Panc1 (cell line): Measurements from ENCODE around the gene SRGAP3.

Experiments used
- CTCF ChIP-seq: fragments of 450-650 bp; IDR thresholded peaks from 2 replicates; pipeline ENCODE4 v1.5.1; 2017; ENCODE audit warnings: mild to moderate bottlenecking
- REST ChIP-seq, 2 experiments: IDR thresholded peaks; 2 replicates each; pipeline ENCODE4 v1.6.1; 2011 to 2012; ENCODE audit warnings: low read depth in 2 of 2, control low read depth in 1 of 2, low read length in 1 of 2, mild to moderate bottlenecking in 1 of 2, moderate library complexity in 1 of 2; ENCODE audit not compliant: insufficient read depth in 1 of 2

GRCh38 chr3:9070961-9071360 lies 178.5 kb downstream of the SRGAP3 start:
- TF ChIP-seq CTCF (no peak), REST (IDR thresholded peaks at IDR 0.05; ENCODE audit: insufficient read depth in 1 of 2, low read depth in 2 of 2, low read length in 1 of 2) (no peak)
